Raji (cell line): ENCODE measurements around the gene PRX.

Experiments used
- POLR2A ChIP-seq: IDR thresholded peaks from 2 replicates; pipeline ENCODE4 v1.6.1; 2011; ENCODE audit warnings: low read depth, low read length, control low read depth; ENCODE audit not compliant: insufficient read depth

PRX gene

GRCh38 chr19:40380199-40381037, 32.8 kb downstream of the PRX start:
- no peak for TF ChIP-seq POLR2A

DNA sequence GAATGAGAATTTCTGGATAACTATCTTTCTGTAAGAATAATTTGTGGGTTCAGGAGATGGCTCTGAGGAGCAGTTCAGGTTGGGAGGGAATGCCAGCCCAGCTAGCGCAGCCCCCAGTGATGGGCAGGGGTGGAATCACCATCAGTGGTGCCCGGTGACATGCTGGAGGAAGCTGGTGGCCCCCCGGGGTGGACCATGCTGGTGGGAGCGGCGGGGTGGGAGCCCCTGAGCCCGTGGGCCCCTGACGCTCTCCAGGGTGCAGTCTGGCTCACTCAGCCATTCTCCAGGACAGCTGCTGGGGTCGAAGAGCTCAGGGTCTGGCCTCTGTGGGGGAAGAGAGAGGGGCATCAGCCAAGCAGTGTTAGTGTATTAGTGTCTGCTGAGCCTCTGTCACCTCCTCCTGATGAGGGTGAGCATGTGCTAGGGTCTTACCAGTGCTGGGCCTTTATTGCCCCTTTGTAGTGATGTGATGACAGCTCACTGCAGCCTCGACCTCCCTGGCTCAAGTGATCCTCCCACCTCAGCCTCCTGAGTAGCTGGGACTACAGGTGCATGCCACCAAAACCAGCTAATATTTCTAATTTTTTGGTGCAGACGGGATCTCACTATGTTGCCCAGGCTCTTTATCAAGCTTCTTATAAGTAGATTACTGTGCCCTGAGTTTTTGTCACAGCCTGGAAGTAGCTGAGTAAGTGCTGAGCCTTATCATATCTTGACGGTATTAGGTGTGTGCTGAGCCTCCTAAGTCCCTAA, 33.6 kb downstream of the PRX start:
- no peak for TF ChIP-seq POLR2A

DNA sequence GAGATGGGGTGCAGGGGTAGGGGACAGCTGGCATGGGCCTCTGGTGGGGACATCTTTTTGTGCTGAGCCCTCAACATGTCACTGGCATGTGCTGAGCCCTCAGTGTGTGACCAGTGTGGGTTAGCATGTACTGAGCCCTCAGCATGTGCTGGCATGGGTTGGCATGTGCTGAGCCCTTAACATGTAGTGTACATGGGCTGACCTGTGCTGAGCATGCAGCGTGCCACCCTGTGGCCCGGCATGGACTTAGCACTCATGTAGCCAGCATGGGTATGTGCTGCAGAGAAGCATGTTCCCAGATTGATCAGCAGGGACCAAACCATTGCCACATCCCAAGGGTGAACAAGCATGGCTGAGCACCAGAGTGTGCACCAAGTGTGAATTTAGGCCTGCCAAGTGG, 34.7 kb downstream of the PRX start:
- TF ChIP-seq POLR2A = no peak

- no peak for TF ChIP-seq POLR2A
Measured at GRCh38 chr19:40377876-40378385, 35.2 kb downstream of the PRX start.

DNA sequence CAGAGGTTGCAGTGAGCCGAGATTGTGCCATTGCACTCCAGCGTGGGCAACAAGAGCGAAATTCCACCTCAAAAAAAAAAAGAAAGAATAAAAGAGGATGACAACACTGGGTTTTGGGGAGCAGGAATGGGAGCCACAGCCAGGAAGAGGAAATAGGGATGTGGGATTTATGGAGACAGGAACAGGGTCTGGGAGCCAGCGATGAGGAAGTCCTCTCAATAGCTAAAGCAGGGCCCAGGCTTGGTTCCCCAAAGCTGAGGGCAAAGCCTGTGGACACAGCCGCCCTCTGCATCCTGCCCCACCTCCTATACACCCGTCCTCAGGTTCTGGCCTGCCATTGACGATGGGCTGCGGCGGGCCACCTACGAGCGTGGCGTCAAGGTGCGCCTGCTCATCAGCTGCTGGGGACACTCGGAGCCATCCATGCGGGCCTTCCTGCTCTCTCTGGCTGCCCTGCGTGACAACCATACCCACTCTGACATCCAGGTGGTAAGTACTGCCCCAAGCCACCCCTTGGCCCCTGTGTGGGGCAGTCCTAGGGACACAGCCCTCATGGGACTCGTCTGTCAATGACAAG, 36.8 kb downstream of the PRX start:
- TF ChIP-seq POLR2A = no peak

DNA sequence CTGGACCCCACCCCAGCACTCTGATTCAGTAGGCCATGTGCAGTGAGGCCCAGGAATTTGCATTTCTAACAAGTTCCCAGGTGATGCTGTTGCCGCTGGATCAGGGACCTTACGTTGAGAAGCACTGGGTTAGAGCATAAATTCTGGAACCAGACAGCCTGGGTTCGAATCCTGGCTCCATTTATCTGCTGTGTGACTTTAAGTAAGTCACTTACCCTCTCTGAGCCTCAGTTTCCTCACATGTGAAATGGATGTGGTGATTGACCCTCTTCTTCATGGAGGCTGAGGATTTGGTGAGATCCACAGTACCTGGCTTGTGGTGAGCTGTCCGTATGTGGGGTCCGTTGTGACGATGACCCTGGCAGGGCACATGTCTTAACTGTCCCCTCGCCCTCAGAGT, 39.1 kb downstream of the PRX start:
- TF ChIP-seq POLR2A = no peak

- TF ChIP-seq POLR2A = no peak
Measured at GRCh38 chr19:40371802-40372122, 41.4 kb downstream of the PRX start.

DNA sequence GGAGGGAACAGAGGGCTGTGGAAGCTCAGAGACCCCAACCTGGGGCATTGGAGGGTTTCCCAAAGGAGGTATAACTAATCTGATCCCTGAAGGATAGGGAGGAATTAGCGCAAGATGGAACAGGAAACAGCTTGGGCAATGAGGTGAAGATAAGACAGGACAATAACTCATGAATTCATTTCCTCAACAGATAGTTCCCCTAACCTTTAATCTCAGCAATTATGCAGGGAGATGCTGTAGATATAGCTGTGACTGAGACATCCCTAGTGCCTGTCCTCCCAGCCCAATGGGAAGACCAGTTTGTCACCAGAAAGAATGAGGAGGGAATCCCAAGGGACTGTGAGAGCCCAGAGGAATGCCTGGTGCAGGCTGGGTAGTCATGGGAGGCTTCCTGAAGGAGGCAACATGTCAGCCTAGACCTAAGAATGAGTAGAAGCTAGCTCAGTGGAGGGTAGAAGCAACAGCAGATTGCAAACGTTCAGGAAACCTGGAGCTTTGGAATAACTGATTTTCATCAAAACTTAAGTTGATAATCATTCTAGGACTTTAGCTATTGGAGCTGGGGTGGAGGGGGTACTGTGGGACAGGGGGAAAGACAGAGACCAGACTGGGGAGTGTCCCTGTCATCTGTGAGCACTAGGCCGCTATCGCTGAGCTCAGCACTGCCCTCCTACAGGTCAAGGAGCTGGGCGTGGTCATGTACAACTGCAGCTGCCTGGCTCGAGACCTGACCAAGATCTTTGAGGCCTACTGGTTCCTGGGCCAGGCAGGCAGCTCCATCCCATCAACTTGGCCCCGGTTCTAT, 42.0 kb downstream of the PRX start:
- no peak for TF ChIP-seq POLR2A

GRCh38 chr19:40369797-40370196, 43.4 kb downstream of the PRX start:
- TF ChIP-seq POLR2A = no peak

DNA sequence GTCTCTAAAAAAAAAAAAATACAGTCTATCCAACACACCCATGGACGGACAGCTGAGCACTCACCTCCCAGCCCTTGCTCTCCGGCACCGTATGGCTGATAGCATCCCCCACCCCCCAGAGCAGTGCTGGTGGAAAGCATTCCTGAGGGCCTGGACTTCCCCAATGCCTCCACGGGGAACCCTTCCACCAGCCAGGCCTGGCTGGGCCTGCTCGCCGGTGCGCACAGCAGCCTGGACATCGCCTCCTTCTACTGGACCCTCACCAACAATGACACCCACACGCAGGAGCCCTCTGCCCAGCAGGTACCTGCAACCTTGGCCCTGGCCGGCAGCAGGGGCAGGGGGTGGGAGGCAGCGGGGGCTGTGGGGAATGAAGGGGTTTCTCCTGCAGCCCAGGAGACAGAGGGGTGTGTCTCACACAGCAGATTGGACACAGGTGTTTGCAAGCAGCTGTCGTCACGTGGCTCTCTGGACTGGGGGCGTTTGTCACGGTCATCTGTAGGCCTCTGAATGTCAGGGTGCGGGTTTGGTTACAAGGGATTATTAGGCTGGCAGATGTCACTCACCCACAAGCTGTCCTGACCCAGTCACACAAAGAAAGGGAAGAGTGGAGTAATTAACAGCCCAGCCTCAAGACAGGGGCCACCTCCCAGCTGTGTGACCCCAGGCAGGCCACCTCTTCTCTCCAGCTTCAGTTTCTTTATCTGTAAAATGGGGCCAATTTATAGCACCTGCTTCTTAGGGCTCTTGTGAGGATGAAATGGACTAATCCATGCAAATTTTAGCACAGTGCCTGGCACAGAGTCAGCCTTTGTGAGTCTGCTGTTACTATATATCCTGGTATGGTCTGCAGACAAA, 45.4 kb downstream of the PRX start:
- no peak for TF ChIP-seq POLR2A

DNA sequence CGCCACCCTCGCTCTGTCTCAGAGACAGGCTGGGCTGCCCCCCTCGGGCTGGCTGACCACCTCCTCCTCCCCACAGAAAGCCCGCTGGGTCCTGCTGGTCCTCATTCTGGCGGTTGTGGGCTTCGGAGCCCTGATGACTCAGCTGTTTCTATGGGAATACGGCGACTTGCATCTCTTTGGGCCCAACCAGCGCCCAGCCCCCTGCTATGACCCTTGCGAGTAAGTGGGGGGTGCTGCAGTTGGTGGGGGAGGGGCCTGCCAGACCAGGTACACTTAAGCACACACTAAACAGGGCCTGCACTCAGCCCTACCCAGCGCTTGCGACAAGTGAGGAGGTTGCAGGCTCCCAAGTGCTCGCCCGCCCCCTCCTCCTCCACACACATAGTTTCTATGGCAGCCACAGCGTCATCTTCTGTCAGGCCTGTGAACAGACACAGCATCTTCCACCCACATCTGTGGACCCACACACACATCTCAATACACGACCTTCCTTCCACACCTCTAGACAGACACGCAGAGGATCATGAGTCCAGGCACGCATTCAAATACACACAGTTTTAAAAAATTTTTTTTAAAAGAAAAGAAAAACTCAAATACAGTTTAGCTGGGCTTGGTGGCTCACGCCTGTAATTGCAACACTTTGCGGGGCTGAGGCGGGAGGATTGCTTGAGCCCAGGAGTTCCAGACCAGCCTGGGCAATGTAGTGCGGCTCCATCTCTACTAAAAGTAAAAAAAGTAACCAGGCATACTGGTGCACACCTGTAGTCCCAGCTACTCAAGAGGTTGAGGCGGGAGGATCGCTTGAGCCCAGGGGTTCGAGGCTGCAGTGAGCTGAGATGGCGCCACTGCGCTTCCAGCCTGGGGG, 46.2 kb downstream of the PRX start:
- TF ChIP-seq POLR2A = no peak

- peak; percentile 51; the same call in 1 of the 2 replicates for TF ChIP-seq POLR2A
Measured at GRCh38 chr19:40365613-40366401, 47.4 kb downstream of the PRX start.
